HEK293T (cell line): ENCODE data around the gene HUS1B.

Experiments used
- BHLHE40 ChIP-seq: fragments of 450-650 bp; IDR thresholded peaks from 2 replicates; pipeline ENCODE4 v1.6.1; 2016; ENCODE audit warnings: mild to moderate bottlenecking, moderate library complexity, borderline replicate concordance
- ELF4 ChIP-seq: fragments of 450-650 bp; IDR thresholded peaks from 2 replicates; pipeline ENCODE4 v1.6.1; 2017; ENCODE audit warnings: antibody characterized with exemption
- FOXA1 ChIP-seq: fragments of 450-650 bp; IDR thresholded peaks from 2 replicates; pipeline ENCODE4 v1.6.1; 2016; ENCODE audit warnings: mild to moderate bottlenecking
- FOXK2 ChIP-seq: fragments of 450-650 bp; IDR thresholded peaks from 2 replicates; pipeline ENCODE4 v1.6.1; 2016; ENCODE audit warnings: mild to moderate bottlenecking
- FOXM1 ChIP-seq: fragments of 450-650 bp; IDR thresholded peaks from 2 replicates; pipeline ENCODE4 v1.6.1; 2017; ENCODE audit warnings: mild to moderate bottlenecking, borderline replicate concordance
- HDGF ChIP-seq: fragments of 450-650 bp; IDR thresholded peaks from 2 replicates; pipeline ENCODE4 v1.6.1; 2017; ENCODE audit warnings: antibody characterized with exemption, borderline replicate concordance
- SP1 ChIP-seq: fragments of 450-650 bp; IDR thresholded peaks from 2 replicates; pipeline ENCODE4 v1.6.1; 2017
- SUZ12 ChIP-seq: fragments of 450-650 bp; IDR thresholded peaks from 2 replicates; pipeline ENCODE4 v1.6.1; 2016; ENCODE audit warnings: mild to moderate bottlenecking
- TARDBP ChIP-seq: fragments of 450-650 bp; IDR thresholded peaks from 2 replicates; pipeline ENCODE4 v1.6.1; 2016
- ZNF384 ChIP-seq: fragments of 450-650 bp; IDR thresholded peaks from 2 replicates; pipeline ENCODE4 v1.6.1; 2016

DNA sequence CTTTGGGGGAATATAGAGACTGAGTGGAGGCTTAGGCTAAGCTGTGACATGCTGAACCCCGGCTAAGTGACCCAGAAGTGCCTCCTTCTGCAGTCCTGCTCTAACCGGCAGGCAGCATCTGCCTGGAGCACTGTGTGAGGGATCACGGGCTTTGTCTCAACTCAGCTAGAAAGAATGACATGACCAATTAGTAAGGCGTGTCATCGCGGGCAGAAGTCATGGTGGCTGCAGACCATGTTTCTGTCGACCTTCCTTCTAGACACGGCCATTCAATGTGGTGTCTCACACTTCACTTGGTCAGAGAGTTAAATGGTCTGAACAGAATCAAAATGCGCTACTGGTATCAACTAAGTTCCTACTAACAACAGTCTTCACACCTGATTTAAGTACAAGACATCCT is 35.0 kb downstream of the HUS1B start:
- no peak for TF ChIP-seq BHLHE40
- no peak for TF ChIP-seq ELF4
- TF ChIP-seq SP1 = no peak
- no peak for TF ChIP-seq HDGF
- TF ChIP-seq FOXK2 = no peak
- TF ChIP-seq SUZ12 = no peak
- no peak for TF ChIP-seq ZNF384
- no peak for TF ChIP-seq TARDBP
- no peak for TF ChIP-seq FOXM1
- no peak for TF ChIP-seq FOXA1
